ENCODE measurements around the gene FAM180A. TPM values are rescaled to one million over a fixed set of nuclear protein-coding genes. Genes with fewer than 3 reads are reported as not detected.

The FAM180A gene
- total RNA-seq, 1 experiment from 2014 or later = not detected

DNA sequence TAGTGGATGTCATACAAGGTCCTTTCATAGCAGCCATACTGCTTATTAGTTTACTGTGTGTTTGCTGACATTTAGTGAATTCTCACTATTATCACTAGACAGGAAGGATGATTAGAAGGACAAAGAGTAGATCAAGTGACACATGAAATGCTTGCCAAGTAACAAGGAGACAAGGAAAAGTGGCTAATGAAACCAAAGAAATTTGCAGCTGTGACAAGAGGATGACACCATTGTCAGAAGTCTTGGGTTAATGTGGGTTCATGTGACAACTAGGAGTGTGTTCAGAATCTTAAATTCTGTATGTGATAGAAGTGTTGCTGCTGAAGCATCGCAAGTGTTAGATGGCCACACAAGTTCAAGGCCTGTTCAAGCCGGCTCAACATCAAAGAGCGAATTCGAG is 40.8 kb upstream of the FAM180A start:
- no peak for DNase-seq
- POLR2A ChIA-PET (ENCODE audit: unreplicated experiment) = no interaction called here
- TF ChIP-seq, protein P1, sequence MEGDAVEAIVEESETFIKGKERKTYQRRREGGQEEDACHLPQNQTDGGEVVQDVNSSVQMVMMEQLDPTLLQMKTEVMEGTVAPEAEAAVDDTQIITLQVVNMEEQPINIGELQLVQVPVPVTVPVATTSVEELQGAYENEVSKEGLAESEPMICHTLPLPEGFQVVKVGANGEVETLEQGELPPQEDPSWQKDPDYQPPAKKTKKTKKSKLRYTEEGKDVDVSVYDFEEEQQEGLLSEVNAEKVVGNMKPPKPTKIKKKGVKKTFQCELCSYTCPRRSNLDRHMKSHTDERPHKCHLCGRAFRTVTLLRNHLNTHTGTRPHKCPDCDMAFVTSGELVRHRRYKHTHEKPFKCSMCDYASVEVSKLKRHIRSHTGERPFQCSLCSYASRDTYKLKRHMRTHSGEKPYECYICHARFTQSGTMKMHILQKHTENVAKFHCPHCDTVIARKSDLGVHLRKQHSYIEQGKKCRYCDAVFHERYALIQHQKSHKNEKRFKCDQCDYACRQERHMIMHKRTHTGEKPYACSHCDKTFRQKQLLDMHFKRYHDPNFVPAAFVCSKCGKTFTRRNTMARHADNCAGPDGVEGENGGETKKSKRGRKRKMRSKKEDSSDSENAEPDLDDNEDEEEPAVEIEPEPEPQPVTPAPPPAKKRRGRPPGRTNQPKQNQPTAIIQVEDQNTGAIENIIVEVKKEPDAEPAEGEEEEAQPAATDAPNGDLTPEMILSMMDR (conservative IDR thresholded peaks at IDR 0.05; ENCODE audit: low read depth, low read length) = no peak
- TF ChIP-seq EZH2 (IDR thresholded peaks at IDR 0.05; ENCODE audit: low read length, unreplicated experiment) = no peak
- H3F3A ChIP-seq (ENCODE audit: low read length, unreplicated experiment) = no peaks in the 10 kb centered on the region
- intact Hi-C loops (cut with micrococcal nuclease) = no loop called here
- no peak overlapping the region for H2AFZ ChIP-seq (ENCODE audit: low read length)
- H3K9me3 ChIP-seq (ENCODE audit: low read length) = no peaks in the 10 kb centered on the region
- H3K27ac ChIP-seq (ENCODE audit: low read length) = no peak overlapping the region
- no peaks in the 10 kb centered on the region for H3K4me1 ChIP-seq (ENCODE audit: insufficient read depth, low read length)
- no peaks in the 10 kb centered on the region for H3K27me3 ChIP-seq (ENCODE audit: low read length)
- H3K36me3 ChIP-seq (ENCODE audit: low read depth, low read length) = no peaks in the 10 kb centered on the region
- H4K20me1 ChIP-seq (ENCODE audit: low read length) = no peaks in the 10 kb centered on the region
- no peak overlapping the region for H3K4me3 ChIP-seq (ENCODE audit: low read length)
- CTCF ChIA-PET = no interaction called here
- ATAC-seq = no peak
- no peaks in the 10 kb centered on the region for H3K79me2 ChIP-seq (ENCODE audit: low read length)
- H3K4me2 ChIP-seq (ENCODE audit: low read length) = no peak overlapping the region
- no peak overlapping the region for H3K9ac ChIP-seq (ENCODE audit: low read length)
- no peaks in the 10 kb centered on the region for H3K9me2 ChIP-seq (replicated peaks; ENCODE audit: low read length)
- no TSS peak for BruUV-seq (replicated peaks)

DNA sequence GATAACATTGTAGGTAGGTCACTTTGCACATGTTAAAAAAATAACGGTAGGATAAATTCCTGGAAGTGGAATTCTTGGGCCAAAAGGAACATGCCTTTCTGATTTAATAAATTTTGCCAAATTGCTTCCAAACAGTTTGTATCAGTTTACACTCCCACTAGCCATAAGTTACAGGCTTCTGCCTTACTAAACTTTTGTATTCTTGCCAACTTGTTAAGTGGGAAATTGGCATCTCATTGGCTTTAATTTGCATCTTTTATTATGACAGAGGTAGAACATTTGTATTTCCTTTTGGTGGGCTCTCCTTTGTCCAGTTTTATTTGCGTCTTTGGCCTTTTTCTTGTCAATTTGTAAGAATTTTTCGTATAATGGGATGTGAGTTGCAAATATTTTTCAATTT is 38.3 kb upstream of the FAM180A start:
- Histone ChIP-seq H3K27ac (ENCODE audit: low read length) (no peak overlapping the region), H3K36me3 (ENCODE audit: low read depth, low read length) (no peaks in the 10 kb centered on the region), H3K9me3 (ENCODE audit: low read length) (no peaks in the 10 kb centered on the region), H4K20me1 (ENCODE audit: low read length) (no peaks in the 10 kb centered on the region), H3K4me2 (ENCODE audit: low read length) (no peak overlapping the region), H3K9ac (ENCODE audit: low read length) (no peak overlapping the region), H3F3A (ENCODE audit: low read length, unreplicated experiment) (no peaks in the 10 kb centered on the region), H3K9me2 (replicated peaks; ENCODE audit: low read length) (no peaks in the 10 kb centered on the region), H2AFZ (ENCODE audit: low read length) (no peak overlapping the region), H3K79me2 (ENCODE audit: low read length) (no peaks in the 10 kb centered on the region), H3K4me1 (ENCODE audit: insufficient read depth, low read length) (no peaks in the 10 kb centered on the region), H3K4me3 (ENCODE audit: low read length) (no peak overlapping the region), H3K27me3 (ENCODE audit: low read length) (no peaks in the 10 kb centered on the region)
- no peak for ATAC-seq
- TF ChIP-seq EZH2 (IDR thresholded peaks at IDR 0.05; ENCODE audit: low read length, unreplicated experiment) (no peak), EZH2phosphoT487 (IDR thresholded peaks at IDR 0.05; ENCODE audit: borderline replicate concordance, low read length) (no peak)
- TF ChIP-seq, protein P1 (conservative IDR thresholded peaks at IDR 0.05; ENCODE audit: low read depth, low read length) = no peak
- CTCF ChIA-PET = no interaction called here
- no peak for DNase-seq
- intact Hi-C loops (cut with micrococcal nuclease) = no loop called here
- BruUV-seq (replicated peaks) = no TSS peak
- POLR2A ChIA-PET (ENCODE audit: unreplicated experiment) = no interaction called here

GRCh38 chr7:135785065-135785464 is 36.5 kb upstream of the FAM180A start:
- no peak overlapping the region for H3K9ac ChIP-seq (ENCODE audit: low read length)
- H2AFZ ChIP-seq (ENCODE audit: low read length) = no peak overlapping the region
- no peak for DNase-seq
- H3K9me2 ChIP-seq (replicated peaks; ENCODE audit: low read length) = no peaks in the 10 kb centered on the region
- H3K27me3 ChIP-seq (ENCODE audit: low read length) = no peaks in the 10 kb centered on the region
- no TSS peak for BruUV-seq (replicated peaks)
- H3F3A ChIP-seq (ENCODE audit: low read length, unreplicated experiment) = no peaks in the 10 kb centered on the region
- no peaks in the 10 kb centered on the region for H3K36me3 ChIP-seq (ENCODE audit: low read depth, low read length)
- H3K4me1 ChIP-seq (ENCODE audit: insufficient read depth, low read length) = no peaks in the 10 kb centered on the region
- intact Hi-C loops (cut with micrococcal nuclease) = no loop called here
- no peak overlapping the region for H3K4me3 ChIP-seq (ENCODE audit: low read length)
- H3K27ac ChIP-seq (ENCODE audit: low read length) = no peak overlapping the region
- H3K9me3 ChIP-seq (ENCODE audit: low read length) = no peaks in the 10 kb centered on the region
- TF ChIP-seq, protein P1 (conservative IDR thresholded peaks at IDR 0.05; ENCODE audit: low read depth, low read length) = no peak
- TF ChIP-seq EZH2phosphoT487 (IDR thresholded peaks at IDR 0.05; ENCODE audit: borderline replicate concordance, low read length) = no peak
- no peak for TF ChIP-seq EZH2 (IDR thresholded peaks at IDR 0.05; ENCODE audit: low read length, unreplicated experiment)
- no peak for ATAC-seq
- no peaks in the 10 kb centered on the region for H4K20me1 ChIP-seq (ENCODE audit: low read length)
- H3K79me2 ChIP-seq (ENCODE audit: low read length) = no peaks in the 10 kb centered on the region
- CTCF ChIA-PET = no interaction called here
- POLR2A ChIA-PET (ENCODE audit: unreplicated experiment) = no interaction called here
- H3K4me2 ChIP-seq (ENCODE audit: low read length) = no peak overlapping the region

Data from PC-3 (cell line).